Nucleus accumbens (tissue), 56 donors: Measurements from ENCODE around the gene C9orf50.
"Not testable (repeated sequence)": the region's sequence is repeated elsewhere in the genome, so short reads cannot be mapped to it uniquely, and the experiment has no call there.

Experiments used
- DNase-seq, 56 donors: peaks; one replicate each; lab custom pipeline; 2025; lab: John Stamatoyannopoulos, UW

Gene C9orf50

DNA sequence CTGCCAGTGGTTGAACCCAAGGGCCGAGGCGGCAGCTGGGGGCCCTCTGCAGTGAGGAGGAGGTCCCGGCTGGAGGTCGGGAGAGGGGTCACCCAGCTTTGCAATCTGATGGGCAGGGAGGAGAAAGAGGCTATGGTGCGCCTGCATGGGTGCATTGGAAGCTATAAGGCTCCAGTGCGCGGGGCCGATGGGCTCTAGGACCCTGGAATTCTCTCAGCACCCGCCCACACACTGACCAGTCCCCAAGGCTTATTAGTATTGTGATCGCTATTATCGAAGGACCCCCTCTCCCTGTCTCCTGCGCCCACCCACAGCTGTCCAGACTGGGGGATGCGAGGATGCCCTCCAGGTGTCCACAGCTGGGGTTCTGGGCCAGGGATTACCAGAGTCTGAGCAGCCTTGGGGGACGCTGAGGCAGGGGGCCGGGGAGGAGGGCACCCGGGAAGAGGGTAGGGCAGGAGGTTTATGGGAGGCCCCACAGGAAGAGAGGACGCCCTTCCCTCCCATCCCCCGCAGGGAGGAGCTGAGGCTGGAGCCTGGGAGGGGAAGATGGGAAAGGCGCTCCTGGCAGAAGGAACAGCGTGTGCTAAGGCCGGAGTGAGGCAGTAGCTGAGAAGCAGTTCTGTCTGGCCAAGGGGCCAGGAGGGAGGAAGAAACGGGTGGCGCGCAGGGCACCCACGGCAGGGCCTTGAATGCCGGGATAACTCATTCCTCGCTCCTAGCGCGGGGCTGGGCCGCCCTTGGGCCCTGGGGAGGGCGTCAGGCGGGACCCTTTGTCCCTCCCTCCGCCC is 24.2 kb downstream of the C9orf50 start:
- DNase-seq, result no peak

DNA sequence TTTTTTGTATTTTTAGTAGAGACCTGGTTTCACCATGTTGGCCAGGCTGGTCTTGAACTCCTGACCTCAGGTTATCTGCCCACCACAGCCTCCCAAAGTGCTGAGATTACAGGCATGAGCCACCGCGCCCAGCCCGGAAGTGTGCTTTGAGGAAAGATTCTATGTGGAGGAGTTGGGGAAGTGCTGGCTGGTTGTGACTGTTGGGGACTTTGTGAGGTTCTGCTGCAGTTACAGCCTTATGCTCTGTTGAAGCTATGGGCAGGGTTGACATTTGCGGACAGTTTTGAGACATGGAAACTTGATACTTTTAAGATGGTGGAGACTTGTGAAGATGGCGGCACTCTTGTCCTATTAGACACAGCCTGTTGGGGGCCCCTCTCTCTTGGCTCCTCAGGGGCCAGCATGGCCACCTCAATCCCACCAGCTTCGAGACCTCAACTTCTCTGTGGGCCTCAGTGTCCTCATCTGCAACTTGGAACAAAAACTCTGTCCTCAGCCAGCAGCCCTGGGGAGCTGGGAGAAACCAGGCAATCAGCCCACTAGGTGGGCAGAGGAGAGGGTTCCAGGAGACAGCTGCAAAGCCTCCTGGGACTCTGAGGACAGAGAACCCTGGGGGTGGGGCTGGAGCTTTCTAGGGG is 24.9 kb downstream of the C9orf50 start:
- no peak for DNase-seq

DNA sequence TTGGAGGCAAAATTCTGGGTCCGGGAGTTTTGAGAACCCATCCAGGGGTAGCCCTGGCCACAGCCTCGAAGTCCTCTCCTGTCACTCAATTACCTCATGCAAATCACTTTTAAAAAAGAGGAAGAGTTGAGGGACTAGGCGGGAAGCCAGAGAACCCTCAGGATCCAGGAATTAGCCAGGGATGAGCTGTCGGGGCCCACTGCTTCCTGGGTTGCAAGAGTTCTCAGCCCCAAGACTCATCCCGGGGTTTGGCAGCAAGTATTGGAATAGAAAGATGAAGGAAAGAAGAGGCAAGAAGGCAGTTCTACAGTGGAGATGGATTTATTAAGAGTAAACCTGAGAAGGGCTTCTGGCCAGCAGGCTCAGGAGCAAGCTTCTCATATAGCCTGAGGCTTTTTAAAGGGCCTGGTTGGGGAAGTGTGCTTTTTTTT is 25.6 kb downstream of the C9orf50 start:
- no peak for DNase-seq

DNA sequence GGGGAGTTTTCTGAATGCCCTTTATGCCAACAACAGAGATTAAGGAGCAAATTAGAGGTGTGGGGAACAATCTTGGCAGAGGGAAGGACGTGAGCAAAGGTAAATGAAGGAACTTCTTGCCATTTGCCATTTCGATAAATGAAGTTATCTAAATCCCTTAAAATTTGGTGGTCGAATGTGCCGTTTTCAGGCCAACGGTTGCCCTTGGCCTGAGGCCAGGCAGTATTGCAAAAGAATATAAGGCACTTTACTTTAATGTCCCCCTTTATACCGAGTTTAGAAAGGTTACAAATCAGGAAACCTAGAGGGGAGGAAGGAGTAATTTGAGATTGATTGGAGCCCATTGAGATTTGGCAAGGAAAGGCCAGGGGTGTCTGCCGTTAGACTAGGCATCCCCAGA is 26.3 kb downstream of the C9orf50 start:
- DNase-seq, result no peak

DNA sequence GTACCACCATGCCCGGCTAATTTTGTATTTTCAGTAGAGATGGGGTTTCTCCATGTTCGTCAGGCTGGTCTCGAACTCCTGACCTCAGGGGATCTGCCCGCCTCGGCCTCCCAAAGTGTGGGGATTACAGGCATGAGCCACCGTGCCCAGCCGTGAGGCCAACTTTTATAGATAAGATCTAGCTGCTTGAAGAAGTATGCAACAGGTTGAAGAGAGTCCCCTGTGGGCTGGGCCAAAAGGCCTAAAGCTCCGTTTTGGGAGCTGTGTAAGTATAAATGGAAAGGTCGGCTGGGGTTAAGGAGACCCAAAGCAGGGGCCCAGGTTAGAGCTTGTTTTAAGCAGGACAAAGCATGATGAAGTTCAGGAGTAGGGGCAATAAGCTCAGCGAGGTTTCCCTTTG is 28.1 kb downstream of the C9orf50 start:
- not testable (repeated sequence) for DNase-seq

DNA sequence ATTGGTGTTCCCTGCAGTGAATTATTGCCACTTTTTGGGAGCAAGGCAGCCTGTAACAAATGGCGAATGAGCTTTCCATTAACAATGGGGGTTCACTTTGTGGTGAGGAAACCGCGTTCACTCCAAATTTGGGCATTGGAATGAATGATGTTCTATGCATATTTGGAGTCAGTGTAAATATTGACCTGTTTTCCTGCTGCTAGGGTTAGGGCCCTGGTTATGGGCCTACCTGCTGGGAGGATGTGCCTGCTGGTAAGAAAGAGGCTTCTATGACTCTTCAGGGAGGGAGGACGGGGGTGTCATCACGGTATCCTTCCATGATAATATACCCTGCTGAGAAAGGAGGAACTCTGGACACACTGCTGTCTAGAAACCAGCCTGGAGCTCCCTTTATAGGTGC is 29.0 kb downstream of the C9orf50 start:
- DNase-seq, result no peak

DNA sequence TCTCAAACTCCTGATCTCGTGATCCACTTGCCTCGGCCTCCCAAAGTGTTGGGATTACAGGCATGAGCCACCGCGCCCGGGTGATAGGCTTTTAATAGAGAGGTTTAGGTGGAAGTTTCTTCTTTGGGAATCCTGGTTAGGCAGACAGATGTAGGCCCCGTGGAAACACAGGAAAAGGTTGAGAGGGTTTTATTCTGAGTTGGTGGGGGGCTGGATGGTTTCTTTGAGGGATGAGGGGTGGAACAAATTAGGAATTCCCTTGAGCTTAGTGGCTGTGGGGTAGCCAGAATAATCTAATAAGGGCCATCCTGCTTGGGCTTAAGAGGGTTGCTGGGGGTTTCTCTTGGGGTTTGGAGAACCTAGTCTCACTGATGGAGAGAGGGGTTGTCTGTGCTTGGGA is 30.4 kb downstream of the C9orf50 start:
- DNase-seq, result no peak

DNA sequence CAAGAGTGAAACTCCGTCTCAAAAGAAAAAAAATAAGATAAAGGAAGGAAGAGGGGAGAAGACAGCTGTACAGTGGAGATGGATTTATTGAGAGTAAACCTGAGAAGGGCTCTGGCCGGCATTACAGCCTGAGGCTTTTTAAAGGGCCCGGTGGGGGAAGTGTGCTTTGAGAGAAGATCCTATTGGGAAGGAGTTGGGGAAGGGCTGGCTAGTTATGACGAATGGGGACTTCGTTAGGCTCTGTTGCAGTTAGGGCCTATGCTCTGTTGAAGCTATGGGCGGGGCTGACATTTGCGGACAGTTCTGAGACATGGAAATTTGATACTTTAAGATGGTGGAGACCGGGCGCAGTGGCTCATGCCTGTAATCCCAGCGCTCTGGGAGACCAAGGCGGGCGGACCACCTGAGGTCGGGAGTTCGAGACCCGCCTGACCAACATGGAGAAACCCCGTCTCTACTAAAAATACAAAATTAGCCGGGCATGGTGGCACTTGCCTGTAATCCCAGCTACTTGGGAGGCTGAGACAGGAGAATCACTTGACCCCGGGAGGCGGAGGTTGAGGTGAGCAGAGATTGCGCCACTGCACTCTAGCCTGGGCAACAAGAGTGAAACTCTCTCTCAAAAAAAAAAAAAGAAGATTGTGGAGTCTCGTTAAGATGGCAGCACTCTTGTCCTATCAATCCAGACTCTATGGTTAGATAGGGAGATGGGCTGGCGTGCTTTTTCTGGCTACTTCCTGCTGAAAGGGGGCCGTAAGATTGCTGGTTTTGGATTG is 33.2 kb downstream of the C9orf50 start:
- DNase-seq, result no peak

DNA sequence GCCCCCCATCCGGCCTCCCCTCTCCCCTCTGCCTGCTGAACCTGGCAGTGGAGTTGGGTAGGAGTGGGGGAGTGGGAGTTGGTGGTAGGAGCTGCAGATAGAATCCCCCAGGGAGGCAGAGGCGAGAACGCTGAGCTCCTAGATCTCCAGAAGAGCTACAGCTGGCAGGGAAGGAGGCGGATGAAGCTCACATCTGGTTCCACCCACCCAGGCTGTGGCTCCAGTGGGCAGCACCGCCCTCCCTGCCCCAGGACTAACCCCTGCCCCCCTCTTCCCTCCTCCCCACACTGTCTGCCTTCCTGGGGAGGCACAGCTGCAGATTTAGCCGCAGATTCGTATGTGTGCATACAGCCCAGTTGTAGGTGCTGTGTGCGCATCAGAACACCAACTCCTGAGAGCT is 34.2 kb downstream of the C9orf50 start:
- no peak for DNase-seq

DNA sequence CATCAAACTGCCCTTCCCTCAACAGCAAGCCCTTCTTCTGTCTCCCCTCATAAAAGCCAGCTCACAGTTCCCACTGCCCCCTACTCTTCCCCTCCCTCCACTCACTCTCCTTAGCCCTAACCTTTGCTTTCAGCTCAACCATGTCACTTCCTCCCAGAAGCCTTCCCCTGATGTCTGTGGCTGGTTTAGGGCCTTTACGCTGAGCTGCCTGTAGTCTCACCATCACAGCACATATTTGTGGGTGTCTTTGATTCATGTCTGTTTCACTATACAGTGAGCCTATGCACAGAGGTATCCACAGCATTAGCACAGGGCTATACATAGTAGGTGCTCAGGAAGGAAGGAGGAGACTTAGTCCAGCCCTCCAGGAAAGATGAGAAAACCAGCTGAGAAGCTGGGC is 34.7 kb downstream of the C9orf50 start:
- no peak for DNase-seq

DNA sequence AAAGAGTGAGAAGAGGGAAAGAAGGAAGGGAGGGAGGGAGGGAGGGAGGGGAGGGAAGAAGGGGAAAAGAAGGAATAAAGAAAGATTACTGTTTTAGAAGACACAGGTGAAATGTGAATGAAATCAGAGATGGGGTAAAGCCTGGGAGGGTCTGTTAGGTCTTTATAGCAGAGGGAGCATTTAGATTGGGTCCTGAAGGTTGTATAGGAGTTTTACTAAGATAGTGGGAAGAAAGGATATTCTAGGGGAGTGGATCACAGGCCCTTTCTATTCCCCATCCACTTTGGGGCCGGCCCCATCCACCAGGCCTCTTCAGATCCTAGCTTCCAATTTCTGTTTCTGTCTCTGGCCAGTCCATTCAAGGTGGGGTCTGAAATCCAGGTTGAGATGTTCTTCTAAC is 35.5 kb downstream of the C9orf50 start:
- no peak for DNase-seq

DNA sequence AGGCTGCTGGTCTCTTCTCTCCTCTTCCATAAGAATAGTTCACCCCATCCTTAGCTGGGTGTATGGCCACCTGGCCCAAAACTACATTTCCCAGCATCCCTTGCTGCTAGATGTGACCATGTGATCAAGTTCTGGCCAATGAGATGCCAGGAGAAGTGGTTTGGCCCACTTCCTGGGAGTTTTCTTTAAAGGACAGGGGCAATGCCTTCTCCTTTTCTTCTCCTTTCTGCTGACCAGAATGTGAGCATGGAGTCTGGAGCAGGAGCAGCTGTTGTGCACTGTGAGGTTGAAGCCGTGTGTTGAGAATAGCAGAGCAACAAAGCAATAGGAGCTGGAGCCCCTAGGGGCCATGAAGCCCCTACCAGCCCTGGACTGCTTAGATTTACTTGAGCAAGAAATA is 36.8 kb downstream of the C9orf50 start:
- DNase-seq, result peak in 40 of 56 donors; percentile 11 to 81 (median 44)

DNA sequence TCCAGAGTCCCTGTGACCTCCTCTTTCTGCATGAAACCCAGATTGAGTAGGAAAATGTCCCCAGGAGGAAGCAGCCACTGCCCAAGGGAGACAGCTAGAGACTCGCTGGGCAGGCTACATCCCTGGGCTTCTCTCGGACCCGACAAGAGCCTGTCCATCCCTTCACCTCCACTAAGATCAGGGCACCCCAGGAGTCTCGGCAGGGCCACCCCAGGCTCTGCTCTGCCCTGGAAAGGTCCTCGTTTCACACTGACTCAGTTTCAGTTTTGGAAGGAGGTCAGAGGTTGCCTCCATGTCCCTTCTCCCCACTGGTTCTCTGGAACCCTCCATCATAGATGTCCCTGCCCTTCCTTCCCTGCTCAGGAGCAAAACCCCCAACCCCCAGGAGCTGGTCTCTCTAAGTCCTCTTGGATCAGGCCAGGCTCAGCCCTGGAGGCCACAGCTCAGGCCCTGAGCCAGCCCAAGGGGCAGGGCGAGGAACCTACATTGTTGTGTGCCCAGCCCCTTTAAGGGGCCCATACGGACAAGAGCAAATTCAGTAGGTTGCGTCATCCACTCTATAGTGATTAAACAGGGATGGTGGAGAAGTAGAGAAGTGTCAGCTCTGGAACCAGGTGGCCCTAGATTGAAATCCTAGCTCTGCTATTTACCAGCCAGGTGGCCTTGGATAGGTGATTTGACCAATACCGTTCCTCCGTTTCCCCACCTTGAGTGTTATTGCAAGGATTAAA is 37.4 kb downstream of the C9orf50 start:
- DNase-seq, result no peak

DNA sequence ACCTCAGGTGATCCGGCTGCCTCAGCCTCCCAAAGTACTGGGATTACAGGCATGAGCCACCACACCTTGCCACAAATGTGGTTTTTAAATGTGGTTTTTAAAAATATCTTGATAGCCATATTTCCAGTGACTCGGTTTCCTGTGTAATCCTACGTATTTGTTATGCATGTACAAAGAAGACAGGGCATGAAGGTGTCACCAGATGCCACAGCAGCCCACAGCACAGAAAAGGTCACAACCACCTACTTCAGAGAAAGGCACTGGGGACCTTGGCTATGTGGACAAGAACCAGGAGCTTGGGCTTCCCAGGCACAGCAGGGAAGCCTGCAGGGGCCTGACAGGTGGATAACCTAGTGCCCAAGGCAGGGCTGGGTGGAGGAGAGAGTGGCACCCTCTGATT is 38.0 kb downstream of the C9orf50 start:
- DNase-seq, result no peak

DNA sequence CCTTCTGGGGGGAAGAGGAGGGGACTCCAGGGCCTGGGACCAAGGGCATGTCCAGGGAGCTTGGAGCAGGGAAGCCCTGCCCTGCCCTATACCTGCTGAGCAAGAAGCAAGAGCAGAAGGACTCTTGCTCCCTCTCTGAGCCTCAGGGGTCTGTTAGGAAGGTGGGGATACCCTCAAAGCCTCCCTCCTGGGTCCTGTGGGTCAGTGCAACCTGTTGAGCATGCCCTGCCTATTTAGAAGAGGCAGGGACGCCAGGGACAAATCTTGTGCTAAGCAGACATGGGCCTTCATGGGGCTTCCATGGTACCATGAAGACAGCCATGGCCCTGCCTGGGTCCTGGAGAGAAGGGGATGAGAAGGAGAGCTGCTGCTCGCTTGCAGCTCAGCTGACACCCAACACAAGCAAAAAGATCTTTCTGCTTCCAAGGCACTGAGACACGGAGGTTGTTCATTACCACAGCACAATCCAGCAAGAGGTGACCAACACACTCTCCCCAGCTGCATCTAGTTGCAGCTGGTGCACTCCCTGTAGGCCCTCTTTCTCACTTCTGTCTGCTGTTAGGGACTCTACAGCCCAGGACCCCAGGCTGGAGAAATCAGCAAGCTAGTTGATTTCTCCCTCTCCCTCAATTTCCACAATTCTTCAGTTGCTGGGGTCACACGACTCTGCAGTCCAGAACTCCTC is 39.3 kb downstream of the C9orf50 start:
- no peak for DNase-seq

DNA sequence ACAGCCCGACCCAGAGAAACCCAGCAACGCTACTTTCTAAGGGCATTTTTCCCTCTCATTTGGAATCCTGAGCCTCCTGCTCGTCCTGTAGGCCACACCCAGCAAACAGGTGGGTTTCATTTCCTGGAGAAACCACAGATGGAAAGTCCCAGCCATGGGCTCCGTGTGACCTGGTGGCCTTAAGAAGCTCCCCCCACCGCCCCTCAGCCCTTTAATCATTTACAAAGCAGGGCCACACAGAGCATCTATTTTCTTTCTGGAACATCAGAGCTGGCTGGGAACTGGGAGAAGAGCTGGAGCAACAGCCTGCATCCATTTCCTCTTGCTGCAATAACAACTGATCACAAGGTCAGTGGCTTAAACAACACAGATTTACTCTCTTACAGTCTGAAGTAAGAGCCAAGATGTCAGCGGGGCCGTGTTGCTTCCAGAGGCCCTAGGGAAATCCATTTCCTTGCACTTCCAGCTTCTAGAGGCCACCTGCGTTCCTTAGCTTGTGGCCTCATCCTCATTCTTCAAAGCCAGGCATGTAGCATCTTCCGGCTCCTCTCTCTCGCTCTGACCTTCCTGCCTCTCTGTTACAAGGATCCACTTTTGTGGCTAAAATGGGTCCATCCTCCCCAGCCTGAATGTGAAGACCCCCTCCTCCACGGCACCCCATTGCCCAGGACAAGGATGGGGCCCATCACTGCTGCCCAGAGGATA is 40.5 kb downstream of the C9orf50 start:
- DNase-seq, result no peak

DNA sequence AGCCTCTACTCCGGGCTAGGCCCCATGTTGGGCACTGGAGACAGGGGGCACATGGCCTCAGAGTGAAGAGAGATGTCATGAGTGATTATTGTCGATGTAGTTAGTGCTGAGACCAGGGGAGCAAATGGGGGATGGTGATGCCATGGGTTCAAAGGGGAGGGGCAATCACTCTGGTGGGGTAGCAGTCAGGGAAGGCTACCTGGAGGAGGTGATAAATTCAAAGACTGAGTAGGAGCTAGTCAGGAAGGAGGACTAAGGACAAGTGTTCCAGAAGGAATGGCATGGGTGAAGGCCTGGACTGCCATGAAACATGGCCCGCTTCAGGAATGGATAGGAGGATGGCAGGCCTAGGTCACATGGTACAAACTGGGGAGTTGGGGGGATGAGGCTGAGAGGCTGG is 41.6 kb downstream of the C9orf50 start:
- DNase-seq, result no peak

DNA sequence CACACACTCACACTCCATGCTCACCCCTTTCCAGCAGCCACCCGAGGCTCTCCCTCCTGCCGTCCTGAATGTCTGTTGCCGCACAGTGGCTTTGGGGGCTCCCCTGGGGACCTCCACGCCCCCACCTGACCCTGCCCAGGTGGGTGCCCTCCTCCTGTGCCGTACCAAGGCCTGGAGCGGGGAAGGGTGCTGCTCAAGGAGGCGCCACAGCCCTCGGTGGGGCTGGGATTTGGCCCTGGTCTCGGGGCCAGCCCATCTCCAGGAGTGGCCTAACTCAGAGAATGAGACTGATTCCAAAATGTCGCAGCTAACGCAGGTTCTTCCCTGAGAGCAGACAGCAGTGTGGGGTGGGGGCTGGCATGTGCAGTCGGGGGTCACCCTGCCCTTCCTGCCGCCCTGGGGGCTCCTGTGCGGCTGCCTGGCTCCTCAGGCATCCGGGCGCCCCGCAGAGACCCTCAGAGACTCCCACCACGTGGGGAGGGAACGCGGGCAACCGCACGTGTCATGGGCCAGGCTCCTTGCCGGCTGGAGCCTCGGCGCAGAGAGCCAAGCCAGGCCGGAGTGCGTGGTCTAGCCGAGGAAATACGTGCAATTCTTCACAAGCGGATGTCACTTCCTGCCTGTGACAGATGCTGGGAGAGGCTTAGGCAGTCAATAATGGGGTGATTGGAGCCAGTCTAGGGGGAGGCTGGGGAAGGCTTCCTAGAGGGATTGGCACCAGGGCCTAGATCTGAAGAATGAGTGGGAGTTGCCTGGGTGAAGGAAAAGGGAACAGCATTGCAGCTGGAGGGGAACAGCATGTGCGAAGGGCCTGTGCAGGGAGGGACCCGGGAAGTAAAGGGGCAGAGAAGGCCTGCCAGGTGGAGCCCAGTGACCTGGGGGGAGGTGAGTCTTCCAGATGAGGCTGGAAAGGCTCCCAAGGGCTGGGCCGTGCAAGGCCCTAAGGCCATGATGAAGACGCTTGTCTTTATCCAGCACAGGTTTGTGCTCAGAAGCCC is 44.1 kb downstream of the C9orf50 start:
- DNase-seq, result no peak
